IMR-90 (cell line): ENCODE measurements around the gene SEC24D. TPM values are rescaled to one million over a fixed set of nuclear protein-coding genes. Genes with fewer than 3 reads are reported as not detected.

Experiments
- ATAC-seq: fragments of 200-7000 bp; cut with Tn5 transposase; 2 replicates; pipeline ENCODE4 v1.9.1; 2020; ENCODE audit warnings: low read depth, mild to moderate bottlenecking, moderate library complexity
- BruUV-seq: library from RNA; stranded (reverse); fragments of 400-500 nt; replicated peaks from 2 replicates; lab custom pipeline; 2021; lab: Mats Ljungman, UMichigan
- CTCF ChIA-PET: fragments of 300-600 bp; formaldehyde crosslinking; extraction: SDS; loops from one replicate; lab custom pipeline; 2021; ENCODE audit warnings: antibody characterized with exemption; lab: Yijun Ruan, JAX
- POLR2A ChIA-PET: fragments of 300-600 bp; sonication (Branson Sonifier 250); formaldehyde crosslinking; loops from one replicate; lab custom pipeline; 2022; ENCODE audit warnings: antibody characterized with exemption; ENCODE audit not compliant: unreplicated experiment; lab: Charles Lee
- DNase-seq: peaks from one replicate; pipeline ENCODE4 v3.0.0; 2013
- H2AFZ ChIP-seq: replicated peaks from 2 replicates; pipeline ENCODE3; 2013; ENCODE audit warnings: low read length, mild to moderate bottlenecking; ENCODE audit not compliant: poor library complexity
- H2AK5ac ChIP-seq: 2 replicates; pipeline ENCODE4 v1.6.1; 2013; ENCODE audit warnings: low read depth, low read length, inconsistent platforms
- H2AK9ac ChIP-seq: replicated peaks from 2 replicates; pipeline ENCODE3; 2013; ENCODE audit warnings: mild to moderate bottlenecking, low read depth, low read length, moderate library complexity; ENCODE audit not compliant: poor library complexity
- H2BK120ac ChIP-seq: 2 replicates; pipeline ENCODE4 v1.6.1; 2013; ENCODE audit warnings: low read depth, low read length, inconsistent platforms
- H2BK15ac ChIP-seq: 3 replicates; pipeline ENCODE4 v1.6.1; 2013; ENCODE audit warnings: low read depth, low read length, inconsistent platforms
- H2BK20ac ChIP-seq: 2 replicates; pipeline ENCODE4 v1.6.1; 2013; ENCODE audit warnings: low read depth, mild to moderate bottlenecking, inconsistent platforms, low read length, moderate library complexity
- H2BK5ac ChIP-seq: 2 replicates; pipeline ENCODE4 v1.6.1; 2013; ENCODE audit warnings: mild to moderate bottlenecking, low read depth, low read length, inconsistent platforms; ENCODE audit not compliant: poor library complexity, severe bottlenecking
- H3K14ac ChIP-seq: replicated peaks from 2 replicates; pipeline ENCODE4 v1.6.1; 2013; ENCODE audit warnings: low read depth, low read length, inconsistent platforms
- H3K18ac ChIP-seq: 2 replicates; pipeline ENCODE4 v1.6.1; 2013; ENCODE audit warnings: low read depth, low read length, control low read depth
- H3K23ac ChIP-seq: 2 replicates; pipeline ENCODE4 v1.6.1; 2013; ENCODE audit warnings: low read depth, low read length, inconsistent platforms
- H3K27ac ChIP-seq: 2 replicates; pipeline ENCODE4 v1.5.1; 2013; ENCODE audit warnings: mild to moderate bottlenecking, control low read depth, low read length; ENCODE audit not compliant: insufficient read depth
- H3K27me3 ChIP-seq: 2 replicates; pipeline ENCODE4 v1.6.1; 2013; ENCODE audit warnings: low read length; ENCODE audit not compliant: control insufficient read depth, insufficient read depth
- H3K36me3 ChIP-seq: 2 replicates; pipeline ENCODE4 v1.6.1; 2013; ENCODE audit warnings: low read length, mixed read lengths; ENCODE audit not compliant: control insufficient read depth, insufficient read depth
- H3K4ac ChIP-seq: 2 replicates; pipeline ENCODE4 v1.6.1; 2013; ENCODE audit warnings: low read depth, low read length, inconsistent platforms
- H3K4me1 ChIP-seq: 2 replicates; pipeline ENCODE4 v1.6.1; 2013; ENCODE audit warnings: low read length, mixed read lengths; ENCODE audit not compliant: control insufficient read depth, insufficient read depth
- H3K4me2 ChIP-seq: 2 replicates; pipeline ENCODE4 v1.6.1; 2013; ENCODE audit warnings: low read depth, mild to moderate bottlenecking, control low read depth, low read length, moderate library complexity
- H3K4me3 ChIP-seq: 2 replicates; pipeline ENCODE4 v1.5.1; 2013; ENCODE audit warnings: low read depth, mild to moderate bottlenecking, control low read depth, low read length, moderate library complexity; ENCODE audit not compliant: insufficient read depth
- H3K56ac ChIP-seq: 2 replicates; pipeline ENCODE4 v1.6.1; 2013; ENCODE audit warnings: low read length, inconsistent platforms; ENCODE audit not compliant: insufficient read depth; ENCODE audit errors: extremely low read depth
- H3K79me1 ChIP-seq, 2 experiments: 2 replicates each; pipeline ENCODE4 v1.6.1; 2013; ENCODE audit warnings: low read length in 2 of 2, inconsistent platforms in 1 of 2, low read depth in 1 of 2
- H3K9ac ChIP-seq: 2 replicates; pipeline ENCODE4 v1.6.1; 2013; ENCODE audit warnings: low read depth, low read length, control low read depth
- H3K9me1 ChIP-seq: 2 replicates; pipeline ENCODE4 v1.6.1; 2013; ENCODE audit warnings: low read length, inconsistent platforms; ENCODE audit not compliant: insufficient read depth
- H3K9me3 ChIP-seq: 2 replicates; pipeline ENCODE4 v1.6.1; 2013; ENCODE audit warnings: low read length; ENCODE audit not compliant: control insufficient read depth, insufficient read depth
- H4K20me1 ChIP-seq: 2 replicates; pipeline ENCODE4 v1.6.1; 2013; ENCODE audit warnings: low read length, inconsistent platforms; ENCODE audit not compliant: insufficient read depth
- H4K5ac ChIP-seq: 2 replicates; pipeline ENCODE4 v1.6.1; 2013; ENCODE audit warnings: mild to moderate bottlenecking, low read depth, low read length, control low read depth
- H4K8ac ChIP-seq, 2 experiments: 2 replicates each; pipeline ENCODE4 v1.6.1; 2013; ENCODE audit warnings: low read depth in 2 of 2, low read length in 2 of 2, control low read depth in 1 of 2, inconsistent platforms in 1 of 2
- H4K91ac ChIP-seq: 2 replicates; pipeline ENCODE4 v1.6.1; 2013; ENCODE audit warnings: low read depth, low read length, inconsistent platforms; ENCODE audit not compliant: insufficient read depth
- BHLHE40 ChIP-seq: fragments of 150-350 bp; IDR thresholded peaks from 2 replicates; pipeline ENCODE4 v1.6.1; 2016; ENCODE audit warnings: mild to moderate bottlenecking, low read depth, low read length
- CEBPB ChIP-seq: IDR thresholded peaks from 2 replicates; pipeline ENCODE4 v1.6.1; 2012; ENCODE audit warnings: low read depth, low read length, improper control_type of control experiment
- CHD1 ChIP-seq: IDR thresholded peaks from 2 replicates; pipeline ENCODE4 v1.6.1; 2012; ENCODE audit warnings: low read depth, low read length, improper control_type of control experiment
- FOS ChIP-seq: fragments of 150-350 bp; IDR thresholded peaks from 2 replicates; pipeline ENCODE4 v1.6.1; 2016; ENCODE audit warnings: low read depth, low read length
- MAFK ChIP-seq: IDR thresholded peaks from 2 replicates; pipeline ENCODE4 v1.6.1; 2012; ENCODE audit warnings: low read depth, low read length, improper control_type of control experiment
- MAZ ChIP-seq: IDR thresholded peaks from 2 replicates; pipeline ENCODE4 v1.6.1; 2012; ENCODE audit warnings: low read depth, mild to moderate bottlenecking, low read length, improper control_type of control experiment, moderate library complexity, borderline replicate concordance
- MXI1 ChIP-seq: IDR thresholded peaks from 2 replicates; pipeline ENCODE4 v1.6.1; 2012; ENCODE audit warnings: low read depth, mild to moderate bottlenecking, low read length, moderate library complexity, borderline replicate concordance
- NFE2L2 ChIP-seq: fragments of 150-350 bp; IDR thresholded peaks from 2 replicates; pipeline ENCODE4 v1.6.1; 2016; ENCODE audit warnings: low read depth, mild to moderate bottlenecking, low read length
- POLR2A ChIP-seq: IDR thresholded peaks from 2 replicates; pipeline ENCODE4 v1.6.1; 2012; ENCODE audit warnings: mild to moderate bottlenecking, low read depth, low read length
- RAD21 ChIP-seq: IDR thresholded peaks from 2 replicates; pipeline ENCODE4 v1.6.1; 2012; ENCODE audit warnings: low read length, improper control_type of control experiment
- RCOR1 ChIP-seq: IDR thresholded peaks from 2 replicates; pipeline ENCODE4 v1.6.1; 2012; ENCODE audit warnings: mild to moderate bottlenecking, low read length, improper control_type of control experiment; ENCODE audit not compliant: insufficient replicate concordance
- RFX5 ChIP-seq: IDR thresholded peaks from 2 replicates; pipeline ENCODE4 v1.8.0; 2012; ENCODE audit warnings: low read depth, mild to moderate bottlenecking, low read length, moderate library complexity
- SMC3 ChIP-seq: fragments of 150-350 bp; IDR thresholded peaks from 2 replicates; pipeline ENCODE4 v1.6.1; 2016; ENCODE audit warnings: low read depth, mild to moderate bottlenecking, antibody characterized with exemption, low read length, moderate library complexity
- WGBS, 2 experiments: methylation state at CpG; one replicate each; pipeline versions ENCODE4 v1.1.5 to v1.1.7; 2013; ENCODE audit warnings: missing lambda C conversion rate in 2 of 2; ENCODE audit not compliant: insufficient read length in 1 of 2; ENCODE audit errors: extremely low coverage in 2 of 2; 5-methylcytosine and 5-hydroxymethylcytosine counted together
- dilution Hi-C: fragments of 300-500 bp; cut with HindIII; formaldehyde crosslinking; loops from one replicate; pipeline ENCODE4 v1.14.3; 2018; ENCODE audit warnings: low sequenced_read_pairs; ENCODE audit not compliant: unreplicated experiment
- in situ Hi-C: fragments of 300-500 bp; cut with MboI; formaldehyde crosslinking; loops from 3 replicates; pipeline ENCODE4 v1.14.3; 2019; ENCODE audit warnings: low sequenced_read_pairs, inconsistent platforms, mixed read lengths
- intact Hi-C: fragments of 100-400 bp; cut with micrococcal nuclease; formaldehyde crosslinking; loops from 2 replicates; pipeline ENCODE4 v1.10.0; 2022
- polyA plus RNA-seq, 3 experiments: library from polyadenylated mRNA; depleted of rRNA; stranded (reverse); fragments of >200 nt; gene quantifications; 2 replicates each; pipeline ENCODE4 v1.2.3, GENCODE V29; 2012; ENCODE audit warnings: low replicate concordance in 1 of 3
- total RNA-seq: library from RNA; depleted of rRNA; stranded (reverse); fragments of >200 nt; gene quantifications from 2 replicates; pipeline ENCODE4 v1.2.3, GENCODE V29; 2012
- TF ChIP-seq, protein P1 (sequence below): conservative IDR thresholded peaks from 2 replicates; pipeline ENCODE4 v1.5.1; 2012; ENCODE audit warnings: mild to moderate bottlenecking, low read depth, low read length, improper control_type of control experiment
- TF ChIP-seq, protein P2 (sequence below): fragments of 150-350 bp; IDR thresholded peaks from 2 replicates; pipeline ENCODE4 v1.6.1; 2017; ENCODE audit warnings: mild to moderate bottlenecking, antibody characterized with exemption, low read length, low read depth
- TF ChIP-seq, protein P3 (sequence below): fragments of 150-350 bp; IDR thresholded peaks from 2 replicates; pipeline ENCODE4 v1.6.1; 2016; ENCODE audit warnings: low read depth, mild to moderate bottlenecking, low read length, moderate library complexity, borderline replicate concordance

Gene SEC24D
- total and polyA plus RNA-seq, 2 of the 4 experiments (the other 2 are of a cell fraction): 93.2 to 111 TPM

DNA sequence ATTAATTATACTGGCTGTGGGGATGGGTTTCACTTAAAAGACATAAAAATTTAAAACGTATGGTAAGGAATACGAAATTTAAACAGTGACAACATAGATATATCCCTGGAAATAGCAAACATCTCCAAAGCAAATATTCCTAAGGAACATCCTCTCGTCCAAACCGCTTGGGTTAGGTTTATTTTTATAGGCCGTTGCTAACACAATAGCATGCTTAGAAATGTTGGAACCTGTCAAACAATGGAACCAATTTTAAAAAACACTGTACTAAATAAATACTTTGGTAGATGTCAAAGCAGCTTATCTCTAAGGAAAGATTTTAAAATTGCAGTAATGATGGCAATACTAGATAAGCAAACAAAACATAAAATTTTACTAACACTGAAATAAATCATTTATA, 45.4 kb downstream of the SEC24D start:
- in situ Hi-C loops: no loop called here
- no peak overlapping the region for H2BK120ac ChIP-seq
- no peak overlapping the region for H3K27ac ChIP-seq
- BruUV-seq: no TSS peak
- H2AK9ac ChIP-seq: no peak overlapping the region
- no peak overlapping the region for H3K9ac ChIP-seq
- H3K9me1 ChIP-seq: peaks cover 7% of the 10 kb centered on the region
- H3K18ac ChIP-seq: no peak overlapping the region
- no peak overlapping the region for H4K8ac ChIP-seq
- ATAC-seq (no peak), DNase-seq (no peak)
- no peak overlapping the region for H2BK20ac ChIP-seq
- CTCF ChIA-PET: interaction anchor here (1.5 kb wide), 1 partner anchor 8 kb away, joined by 4 read pairs; no protein-coding TSS in a partner anchor
- peaks cover 16 to 44% of the 10 kb centered on the region in 2 experiments for H3K79me1 ChIP-seq
- no peaks in the 10 kb centered on the region for H3K27me3 ChIP-seq
- H4K91ac ChIP-seq: no peak overlapping the region
- peaks cover 24% of the 10 kb centered on the region; the same call in 1 of the 2 replicates for H4K20me1 ChIP-seq
- TF ChIP-seq SMC3 (no peak), RAD21 (no peak), MAZ (no peak), CHD1 (no peak), FOS (no peak), NFE2L2 (no peak), BHLHE40 (no peak), CEBPB (no peak), RFX5 (no peak), MXI1 (no peak), RCOR1 (no peak), POLR2A (no peak), MAFK (no peak)
- TF ChIP-seq, protein P1, sequence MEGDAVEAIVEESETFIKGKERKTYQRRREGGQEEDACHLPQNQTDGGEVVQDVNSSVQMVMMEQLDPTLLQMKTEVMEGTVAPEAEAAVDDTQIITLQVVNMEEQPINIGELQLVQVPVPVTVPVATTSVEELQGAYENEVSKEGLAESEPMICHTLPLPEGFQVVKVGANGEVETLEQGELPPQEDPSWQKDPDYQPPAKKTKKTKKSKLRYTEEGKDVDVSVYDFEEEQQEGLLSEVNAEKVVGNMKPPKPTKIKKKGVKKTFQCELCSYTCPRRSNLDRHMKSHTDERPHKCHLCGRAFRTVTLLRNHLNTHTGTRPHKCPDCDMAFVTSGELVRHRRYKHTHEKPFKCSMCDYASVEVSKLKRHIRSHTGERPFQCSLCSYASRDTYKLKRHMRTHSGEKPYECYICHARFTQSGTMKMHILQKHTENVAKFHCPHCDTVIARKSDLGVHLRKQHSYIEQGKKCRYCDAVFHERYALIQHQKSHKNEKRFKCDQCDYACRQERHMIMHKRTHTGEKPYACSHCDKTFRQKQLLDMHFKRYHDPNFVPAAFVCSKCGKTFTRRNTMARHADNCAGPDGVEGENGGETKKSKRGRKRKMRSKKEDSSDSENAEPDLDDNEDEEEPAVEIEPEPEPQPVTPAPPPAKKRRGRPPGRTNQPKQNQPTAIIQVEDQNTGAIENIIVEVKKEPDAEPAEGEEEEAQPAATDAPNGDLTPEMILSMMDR: no peak
- TF ChIP-seq, protein P2, sequence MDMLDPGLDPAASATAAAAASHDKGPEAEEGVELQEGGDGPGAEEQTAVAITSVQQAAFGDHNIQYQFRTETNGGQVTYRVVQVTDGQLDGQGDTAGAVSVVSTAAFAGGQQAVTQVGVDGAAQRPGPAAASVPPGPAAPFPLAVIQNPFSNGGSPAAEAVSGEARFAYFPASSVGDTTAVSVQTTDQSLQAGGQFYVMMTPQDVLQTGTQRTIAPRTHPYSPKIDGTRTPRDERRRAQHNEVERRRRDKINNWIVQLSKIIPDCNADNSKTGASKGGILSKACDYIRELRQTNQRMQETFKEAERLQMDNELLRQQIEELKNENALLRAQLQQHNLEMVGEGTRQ: no peak
- TF ChIP-seq, protein P3, sequence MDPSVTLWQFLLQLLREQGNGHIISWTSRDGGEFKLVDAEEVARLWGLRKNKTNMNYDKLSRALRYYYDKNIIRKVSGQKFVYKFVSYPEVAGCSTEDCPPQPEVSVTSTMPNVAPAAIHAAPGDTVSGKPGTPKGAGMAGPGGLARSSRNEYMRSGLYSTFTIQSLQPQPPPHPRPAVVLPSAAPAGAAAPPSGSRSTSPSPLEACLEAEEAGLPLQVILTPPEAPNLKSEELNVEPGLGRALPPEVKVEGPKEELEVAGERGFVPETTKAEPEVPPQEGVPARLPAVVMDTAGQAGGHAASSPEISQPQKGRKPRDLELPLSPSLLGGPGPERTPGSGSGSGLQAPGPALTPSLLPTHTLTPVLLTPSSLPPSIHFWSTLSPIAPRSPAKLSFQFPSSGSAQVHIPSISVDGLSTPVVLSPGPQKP: no peak
- no peak overlapping the region for H3K4me3 ChIP-seq
- no peak overlapping the region for H2BK15ac ChIP-seq
- no peak overlapping the region for H2AK5ac ChIP-seq
- H3K4ac ChIP-seq: no peak overlapping the region
- dilution Hi-C loops: no loop called here
- H2BK5ac ChIP-seq: no peak overlapping the region
- H3K23ac ChIP-seq: no peak overlapping the region
- peaks cover 30% of the 10 kb centered on the region for H3K36me3 ChIP-seq
- H3K56ac ChIP-seq: no peak overlapping the region
- WGBS, 2 experiments: no CpG with 5 or more reads among the region's 5 CpGs
- POLR2A ChIA-PET: no interaction called here
- no peak overlapping the region for H2AFZ ChIP-seq
- no peak overlapping the region for H3K14ac ChIP-seq
- no peak overlapping the region for H4K5ac ChIP-seq
- intact Hi-C loops: no loop called here
- H3K9me3 ChIP-seq: no peaks in the 10 kb centered on the region
- no peak overlapping the region for H3K4me2 ChIP-seq
- H3K4me1 ChIP-seq: peaks cover 4% of the 10 kb centered on the region
